ENCODE measurements around the gene CCDC86.

Gene CCDC86

GRCh38 chr11:60876168-60876485, 34.2 kb downstream of the CCDC86 start:
- no peak for TF ChIP-seq CTCF (IDR thresholded peaks at IDR 0.05; ENCODE audit: insufficient read depth, low read length, missing control alignments)
- POLR2A ChIA-PET, result no interaction called here
- no peak overlapping the region for H3K4me3 ChIP-seq (ENCODE audit: low read depth, low read length)
- CTCF ChIA-PET, result interaction anchor here (1.6 to 3.9 kb wide), 4 partner anchors 11 to 45 kb away, joined by 7 to 17 read pairs (median 14); no protein-coding TSS in a partner anchor
- no peak for DNase-seq (ENCODE audit: low read depth, low spot score)

GRCh38 chr11:60878245-60879101, 36.6 kb downstream of the CCDC86 start:
- DNase-seq (ENCODE audit: low read depth, low spot score), result no peak
- TF ChIP-seq CTCF (IDR thresholded peaks at IDR 0.05; ENCODE audit: insufficient read depth, low read length, missing control alignments), result no peak
- CTCF ChIA-PET, result interaction anchor here (1.0 to 3.9 kb wide), 6 partner anchors 9 to 48 kb away, joined by 4 to 14 read pairs (median 10); no protein-coding TSS in a partner anchor
- POLR2A ChIA-PET, result no interaction called here
- no peak overlapping the region for H3K4me3 ChIP-seq (ENCODE audit: low read depth, low read length)

GRCh38 chr11:60879104-60879503, 37.2 kb downstream of the CCDC86 start:
- no peak for DNase-seq (ENCODE audit: low read depth, low spot score)
- POLR2A ChIA-PET, result no interaction called here
- TF ChIP-seq CTCF (IDR thresholded peaks at IDR 0.05; ENCODE audit: insufficient read depth, low read length, missing control alignments), result no peak
- CTCF ChIA-PET, result interaction anchor here (1.6 to 3.0 kb wide), 3 partner anchors 9 to 47 kb away, joined by 5 to 14 read pairs (median 14); no protein-coding TSS in a partner anchor
- no peak overlapping the region for H3K4me3 ChIP-seq (ENCODE audit: low read depth, low read length)

GRCh38 chr11:60879971-60880588, 38.2 kb downstream of the CCDC86 start:
- no peak for DNase-seq (ENCODE audit: low read depth, low spot score)
- CTCF ChIA-PET, result interaction anchor here (1.4 to 3.6 kb wide), 3 partner anchors 19 to 105 kb away, joined by 7 to 19 read pairs (median 10); no protein-coding TSS in a partner anchor
- POLR2A ChIA-PET, result no interaction called here
- H3K4me3 ChIP-seq (ENCODE audit: low read depth, low read length), result no peak overlapping the region
- no peak for TF ChIP-seq CTCF (IDR thresholded peaks at IDR 0.05; ENCODE audit: insufficient read depth, low read length, missing control alignments)

GRCh38 chr11:60880643-60881282, 38.9 kb downstream of the CCDC86 start:
- H3K4me3 ChIP-seq (ENCODE audit: low read depth, low read length), result no peak overlapping the region
- ChIA-PET POLR2A (no interaction called here), CTCF (interaction anchor here (1.4 to 3.6 kb wide), 4 partner anchors 8 to 106 kb away, joined by 3 to 19 read pairs (median 8); no protein-coding TSS in a partner anchor)
- DNase-seq (ENCODE audit: low read depth, low spot score), result no peak
- no peak for TF ChIP-seq CTCF (IDR thresholded peaks at IDR 0.05; ENCODE audit: insufficient read depth, low read length, missing control alignments)

All from AG04449 (cell line).